H9 (cell line): ENCODE measurements around the gene RHOD. TPM values are rescaled to one million over a fixed set of nuclear protein-coding genes. Genes with fewer than 3 reads are reported as not detected.

ENCODE experiments used
- DNase-seq: peaks from one replicate; pipeline ENCODE4 v3.0.0-alpha.2; 2017
- H2AFZ ChIP-seq: one replicate; pipeline ENCODE4 v1.6.1; 2013; ENCODE audit warnings: mild to moderate bottlenecking, low read length, control low read depth, moderate library complexity
- H2AK5ac ChIP-seq: 2 replicates; pipeline ENCODE4 v1.6.1; 2013; ENCODE audit warnings: low read length, control low read depth, mixed read lengths; ENCODE audit not compliant: insufficient read length
- H2BK120ac ChIP-seq: one replicate; pipeline ENCODE4 v1.6.1; 2013; ENCODE audit warnings: low read depth, mild to moderate bottlenecking, low read length, control low read depth, inconsistent platforms; ENCODE audit not compliant: poor library complexity, severe bottlenecking
- H2BK12ac ChIP-seq: 2 replicates; pipeline ENCODE4 v1.6.1; 2013; ENCODE audit warnings: low read length, control low read depth, mixed read lengths, low read depth; ENCODE audit not compliant: insufficient read length
- H2BK15ac ChIP-seq: 2 replicates; pipeline ENCODE4 v1.6.1; 2013; ENCODE audit warnings: low read depth, low read length, control low read depth
- H2BK20ac ChIP-seq: one replicate; pipeline ENCODE4 v1.6.1; 2013; ENCODE audit warnings: low read depth, mild to moderate bottlenecking, low read length, control low read depth, inconsistent platforms; ENCODE audit not compliant: poor library complexity, severe bottlenecking
- H2BK5ac ChIP-seq: 2 replicates; pipeline ENCODE4 v1.6.1; 2013; ENCODE audit warnings: low read length, control low read depth, mixed read lengths; ENCODE audit not compliant: insufficient read length
- H3K14ac ChIP-seq: 2 replicates; pipeline ENCODE4 v1.6.1; 2013; ENCODE audit warnings: low read length, control low read depth; ENCODE audit not compliant: insufficient read depth
- H3K18ac ChIP-seq: 2 replicates; pipeline ENCODE4 v1.6.1; 2013; ENCODE audit warnings: low read depth, mild to moderate bottlenecking, mixed read lengths, low read length, control low read depth; ENCODE audit not compliant: insufficient read length
- H3K23ac ChIP-seq: 2 replicates; pipeline ENCODE4 v1.6.1; 2013; ENCODE audit warnings: low read length, control low read depth, mixed read lengths, low read depth; ENCODE audit not compliant: insufficient read length
- H3K23me2 ChIP-seq: 2 replicates; pipeline ENCODE4 v1.6.1; 2013; ENCODE audit warnings: low read depth, mild to moderate bottlenecking, mixed read lengths, low read length, control low read depth; ENCODE audit not compliant: insufficient read length, poor library complexity, severe bottlenecking
- H3K27ac ChIP-seq: 2 replicates; pipeline ENCODE4 v1.5.1; 2013; ENCODE audit warnings: low read length, control low read depth, mixed read lengths, low read depth; ENCODE audit not compliant: insufficient read length
- H3K27me3 ChIP-seq: 2 replicates; pipeline ENCODE4 v1.6.1; 2013; ENCODE audit warnings: low read length, control low read depth, inconsistent platforms; ENCODE audit not compliant: insufficient read depth
- H3K4ac ChIP-seq: 2 replicates; pipeline ENCODE4 v1.6.1; 2013; ENCODE audit warnings: low read depth, mild to moderate bottlenecking, control low read depth, inconsistent platforms, low read length, moderate library complexity
- H3K4me1 ChIP-seq: 2 replicates; pipeline ENCODE4 v1.6.1; 2013; ENCODE audit warnings: low read length, control low read depth, inconsistent platforms; ENCODE audit not compliant: insufficient read depth
- H3K4me2 ChIP-seq: 2 replicates; pipeline ENCODE4 v1.6.1; 2013; ENCODE audit warnings: low read length, control low read depth, mixed read lengths; ENCODE audit not compliant: insufficient read length, insufficient read depth
- H3K56ac ChIP-seq: 2 replicates; pipeline ENCODE4 v1.6.1; 2013; ENCODE audit warnings: low read depth, mild to moderate bottlenecking, mixed read lengths, low read length, control low read depth; ENCODE audit not compliant: insufficient read length
- H3K79me1 ChIP-seq: 2 replicates; pipeline ENCODE4 v1.6.1; 2013; ENCODE audit warnings: low read depth, mild to moderate bottlenecking, moderate library complexity, low read length, control low read depth, inconsistent platforms; ENCODE audit not compliant: insufficient read depth, poor library complexity, severe bottlenecking
- H3K79me2 ChIP-seq: 2 replicates; pipeline ENCODE4 v1.6.1; 2013; ENCODE audit warnings: low read length, control low read depth, inconsistent platforms; ENCODE audit not compliant: insufficient read depth
- H3K9ac ChIP-seq: 2 replicates; pipeline ENCODE4 v1.6.1; 2013; ENCODE audit warnings: low read length, control low read depth, mixed read lengths; ENCODE audit not compliant: insufficient read length; ENCODE audit errors: extremely low read depth
- H3K9me3 ChIP-seq: one replicate; pipeline ENCODE4 v1.6.1; 2013; ENCODE audit warnings: low read depth, low read length, inconsistent platforms; ENCODE audit not compliant: control insufficient read depth
- H3T11ph ChIP-seq: one replicate; pipeline ENCODE4 v1.6.1; 2013; ENCODE audit warnings: mild to moderate bottlenecking, low read length, control low read depth, inconsistent platforms
- H4K20me1 ChIP-seq: one replicate; pipeline ENCODE4 v1.6.1; 2013; ENCODE audit not compliant: control insufficient read depth, insufficient read length, insufficient read depth
- H4K5ac ChIP-seq: 2 replicates; pipeline ENCODE4 v1.6.1; 2013; ENCODE audit warnings: low read depth, mild to moderate bottlenecking, mixed read lengths, low read length, control low read depth; ENCODE audit not compliant: insufficient read length
- H4K8ac ChIP-seq: replicated peaks from 2 replicates; pipeline ENCODE4 v1.6.1; 2013; ENCODE audit warnings: low read length, control low read depth, mixed read lengths, low read depth; ENCODE audit not compliant: insufficient read length
- H4K91ac ChIP-seq: 2 replicates; pipeline ENCODE4 v1.6.1; 2013; ENCODE audit warnings: low read depth, mild to moderate bottlenecking, moderate library complexity, mixed read lengths, low read length, control low read depth; ENCODE audit not compliant: insufficient read length
- H3K27ac Mint-ChIP-seq, 3 experiments: 2 replicates in 2 of 3; 3 replicates in 1 of 3; pipeline ENCODE4 v1.8.0; 2020 to 2021; ENCODE audit warnings: mixed read lengths in 3 of 3, mild to moderate bottlenecking in 1 of 3, moderate library complexity in 1 of 3
- H3K27me3 Mint-ChIP-seq: 2 replicates; pipeline ENCODE4 v1.8.0; 2021; ENCODE audit warnings: low read depth, mild to moderate bottlenecking, moderate library complexity, mixed read lengths
- H3K36me3 Mint-ChIP-seq, 3 experiments: 2 replicates in 2 of 3; 3 replicates in 1 of 3; pipeline ENCODE4 v1.8.0; 2020 to 2021; ENCODE audit warnings: low read depth in 3 of 3, mixed read lengths in 3 of 3; ENCODE audit not compliant: insufficient read depth in 1 of 3
- H3K4me1 Mint-ChIP-seq, 2 experiments: 2 replicates each; pipeline ENCODE4 v1.8.0; 2020; ENCODE audit warnings: mixed read lengths in 2 of 2
- H3K4me3 Mint-ChIP-seq, 2 experiments: 2 replicates in 1 of 2; 3 replicates in 1 of 2; pipeline ENCODE4 v1.8.0; 2020 to 2021; ENCODE audit warnings: mild to moderate bottlenecking in 2 of 2, mixed read lengths in 2 of 2, moderate library complexity in 1 of 2
- H3K9me3 Mint-ChIP-seq, 2 experiments: 2 replicates in 1 of 2; 3 replicates in 1 of 2; pipeline ENCODE4 v1.8.0; 2020; ENCODE audit warnings: mild to moderate bottlenecking in 2 of 2, mixed read lengths in 2 of 2, moderate library complexity in 1 of 2
- WGBS: extraction: QIAGEN DNeasy Blood & Tissue Kit; methylation state at CpG from one replicate; pipeline ENCODE4 v1.1.7; 2013; ENCODE audit warnings: missing lambda C conversion rate, low lambda C conversion rate, mixed read lengths; ENCODE audit not compliant: insufficient read length; ENCODE audit errors: extremely low coverage; 5-methylcytosine and 5-hydroxymethylcytosine counted together
- total RNA-seq: library from RNA; stranded (reverse); gene quantifications from 2 replicates; pipeline ENCODE4 v1.2.1, GENCODE V29; 2021
- TF ChIP-seq, protein P1 (sequence below): fragments of 200-600 bp; sonication (generic); conservative IDR thresholded peaks from 3 replicates; pipeline ENCODE4 v1.8.0; 2021; ENCODE audit warnings: antibody characterized with exemption, mild to moderate bottlenecking

Gene RHOD
- total RNA-seq, 1 experiment from 2014 or later = 14.8 TPM

DNA sequence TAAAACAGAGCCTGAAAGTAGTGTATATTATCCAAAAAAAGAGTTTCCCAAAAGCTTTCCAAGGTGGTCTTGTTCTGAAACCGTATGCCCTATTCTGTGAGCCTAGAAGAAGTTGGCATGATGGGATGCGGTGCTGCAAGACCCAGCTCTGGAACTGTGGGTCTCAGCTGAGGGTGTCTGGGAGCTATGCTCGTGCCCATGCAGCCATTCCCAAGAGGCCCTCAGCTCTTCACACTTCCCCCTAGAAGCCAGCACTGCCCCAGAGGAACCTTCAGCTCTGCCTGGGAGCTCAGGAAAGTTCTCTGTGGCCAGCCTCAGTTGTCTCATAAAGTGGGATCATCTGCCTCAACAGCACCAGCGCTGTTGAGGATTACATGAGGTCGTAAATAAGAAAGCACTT lies 40.1 kb upstream of the RHOD start:
- Histone ChIP-seq H2BK12ac (no peak overlapping the region), H3K27me3 (no peaks in the 10 kb centered on the region), H3K79me2 (no peaks in the 10 kb centered on the region), H3K9me3 (no peaks in the 10 kb centered on the region), H2BK20ac (no peak overlapping the region), H2AFZ (no peak overlapping the region), H2BK15ac (no peak overlapping the region; the same call in 1 of the 2 replicates), H3K79me1 (no peaks in the 10 kb centered on the region), H2AK5ac (no peak overlapping the region), H4K91ac (no peak overlapping the region), H3K27ac (no peak overlapping the region), H3K4me1 (no peaks in the 10 kb centered on the region), H3K18ac (no peak overlapping the region), H4K5ac (no peak overlapping the region), H3K56ac (no peak overlapping the region), H3T11ph (no peak overlapping the region), H4K20me1 (no peaks in the 10 kb centered on the region), H3K14ac (no peak overlapping the region), H3K4me2 (no peak overlapping the region), H2BK120ac (no peak overlapping the region), H3K23me2 (no peaks in the 10 kb centered on the region), H3K9ac (no peak overlapping the region), H2BK5ac (no peak overlapping the region), H3K4ac (no peak overlapping the region), H3K23ac (no peak overlapping the region), H4K8ac (no peak overlapping the region)
- WGBS = no CpG with 5 or more reads among the region's 5 CpGs
- no peak for DNase-seq
- TF ChIP-seq, protein P1, sequence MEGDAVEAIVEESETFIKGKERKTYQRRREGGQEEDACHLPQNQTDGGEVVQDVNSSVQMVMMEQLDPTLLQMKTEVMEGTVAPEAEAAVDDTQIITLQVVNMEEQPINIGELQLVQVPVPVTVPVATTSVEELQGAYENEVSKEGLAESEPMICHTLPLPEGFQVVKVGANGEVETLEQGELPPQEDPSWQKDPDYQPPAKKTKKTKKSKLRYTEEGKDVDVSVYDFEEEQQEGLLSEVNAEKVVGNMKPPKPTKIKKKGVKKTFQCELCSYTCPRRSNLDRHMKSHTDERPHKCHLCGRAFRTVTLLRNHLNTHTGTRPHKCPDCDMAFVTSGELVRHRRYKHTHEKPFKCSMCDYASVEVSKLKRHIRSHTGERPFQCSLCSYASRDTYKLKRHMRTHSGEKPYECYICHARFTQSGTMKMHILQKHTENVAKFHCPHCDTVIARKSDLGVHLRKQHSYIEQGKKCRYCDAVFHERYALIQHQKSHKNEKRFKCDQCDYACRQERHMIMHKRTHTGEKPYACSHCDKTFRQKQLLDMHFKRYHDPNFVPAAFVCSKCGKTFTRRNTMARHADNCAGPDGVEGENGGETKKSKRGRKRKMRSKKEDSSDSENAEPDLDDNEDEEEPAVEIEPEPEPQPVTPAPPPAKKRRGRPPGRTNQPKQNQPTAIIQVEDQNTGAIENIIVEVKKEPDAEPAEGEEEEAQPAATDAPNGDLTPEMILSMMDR = no peak
- Mint-ChIP-seq H3K4me3 (no peak overlapping the region), H3K27me3 (peaks cover 7% of the 10 kb centered on the region), H3K27ac (no peak overlapping the region), H3K9me3 (no peaks in the 10 kb centered on the region), H3K36me3 (peaks cover 0 to 14% (median 0%) of the 10 kb centered on the region in 3 experiments; a peak in 4 of 7 replicates), H3K4me1 (peaks cover 12 to 14% of the 10 kb centered on the region in 2 experiments)
